ENCODE data around the gene ANKMY2.

DNA sequence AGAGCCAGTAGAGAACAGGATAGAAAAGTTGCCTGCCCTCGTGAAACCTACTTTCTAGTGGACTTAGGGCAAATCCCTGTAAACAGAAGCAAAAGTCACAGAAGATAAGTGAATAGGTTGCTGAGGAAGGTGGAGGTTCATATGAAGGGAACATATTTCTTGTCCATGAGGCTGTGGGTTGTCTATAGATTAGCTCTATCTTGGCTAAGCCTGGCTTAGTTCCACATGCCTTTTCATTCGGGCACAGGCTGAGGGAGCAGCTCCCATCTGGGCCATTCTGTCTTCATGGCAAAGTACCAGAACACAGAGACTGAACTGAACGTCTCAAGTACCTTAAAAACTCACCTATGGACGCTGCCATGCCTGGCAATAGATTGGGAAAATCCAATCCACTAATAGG, 45.7 kb upstream of the ANKMY2 start:
- no peak for TF ChIP-seq TCF7L2 (IDR thresholded peaks at IDR 0.05; ENCODE audit: borderline replicate concordance, low read depth, low read length)
- TF ChIP-seq, protein P1, sequence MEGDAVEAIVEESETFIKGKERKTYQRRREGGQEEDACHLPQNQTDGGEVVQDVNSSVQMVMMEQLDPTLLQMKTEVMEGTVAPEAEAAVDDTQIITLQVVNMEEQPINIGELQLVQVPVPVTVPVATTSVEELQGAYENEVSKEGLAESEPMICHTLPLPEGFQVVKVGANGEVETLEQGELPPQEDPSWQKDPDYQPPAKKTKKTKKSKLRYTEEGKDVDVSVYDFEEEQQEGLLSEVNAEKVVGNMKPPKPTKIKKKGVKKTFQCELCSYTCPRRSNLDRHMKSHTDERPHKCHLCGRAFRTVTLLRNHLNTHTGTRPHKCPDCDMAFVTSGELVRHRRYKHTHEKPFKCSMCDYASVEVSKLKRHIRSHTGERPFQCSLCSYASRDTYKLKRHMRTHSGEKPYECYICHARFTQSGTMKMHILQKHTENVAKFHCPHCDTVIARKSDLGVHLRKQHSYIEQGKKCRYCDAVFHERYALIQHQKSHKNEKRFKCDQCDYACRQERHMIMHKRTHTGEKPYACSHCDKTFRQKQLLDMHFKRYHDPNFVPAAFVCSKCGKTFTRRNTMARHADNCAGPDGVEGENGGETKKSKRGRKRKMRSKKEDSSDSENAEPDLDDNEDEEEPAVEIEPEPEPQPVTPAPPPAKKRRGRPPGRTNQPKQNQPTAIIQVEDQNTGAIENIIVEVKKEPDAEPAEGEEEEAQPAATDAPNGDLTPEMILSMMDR (tag by site-specific recombination; IDR thresholded peaks at IDR 0.05), result no peak
- TF ChIP-seq MYNN (tag by site-specific recombination; IDR thresholded peaks at IDR 0.05; ENCODE audit: borderline replicate concordance), result no peak
- TF ChIP-seq KLF10 (tag by site-specific recombination; IDR thresholded peaks at IDR 0.05), result no peak
- no peak for TF ChIP-seq ZNF354C (tag by site-specific recombination; IDR thresholded peaks at IDR 0.05; ENCODE audit: borderline replicate concordance, low read depth)
- TF ChIP-seq, protein P2, sequence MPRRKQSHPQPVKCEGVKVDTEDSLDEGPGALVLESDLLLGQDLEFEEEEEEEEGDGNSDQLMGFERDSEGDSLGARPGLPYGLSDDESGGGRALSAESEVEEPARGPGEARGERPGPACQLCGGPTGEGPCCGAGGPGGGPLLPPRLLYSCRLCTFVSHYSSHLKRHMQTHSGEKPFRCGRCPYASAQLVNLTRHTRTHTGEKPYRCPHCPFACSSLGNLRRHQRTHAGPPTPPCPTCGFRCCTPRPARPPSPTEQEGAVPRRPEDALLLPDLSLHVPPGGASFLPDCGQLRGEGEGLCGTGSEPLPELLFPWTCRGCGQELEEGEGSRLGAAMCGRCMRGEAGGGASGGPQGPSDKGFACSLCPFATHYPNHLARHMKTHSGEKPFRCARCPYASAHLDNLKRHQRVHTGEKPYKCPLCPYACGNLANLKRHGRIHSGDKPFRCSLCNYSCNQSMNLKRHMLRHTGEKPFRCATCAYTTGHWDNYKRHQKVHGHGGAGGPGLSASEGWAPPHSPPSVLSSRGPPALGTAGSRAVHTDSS (tag by site-specific recombination; IDR thresholded peaks at IDR 0.05), result no peak
- TF ChIP-seq ZNF175 (tag by site-specific recombination; IDR thresholded peaks at IDR 0.05), result no peak
- TF ChIP-seq OVOL3 (tag by site-specific recombination; IDR thresholded peaks at IDR 0.05), result no peak
- TF ChIP-seq, protein P3, sequence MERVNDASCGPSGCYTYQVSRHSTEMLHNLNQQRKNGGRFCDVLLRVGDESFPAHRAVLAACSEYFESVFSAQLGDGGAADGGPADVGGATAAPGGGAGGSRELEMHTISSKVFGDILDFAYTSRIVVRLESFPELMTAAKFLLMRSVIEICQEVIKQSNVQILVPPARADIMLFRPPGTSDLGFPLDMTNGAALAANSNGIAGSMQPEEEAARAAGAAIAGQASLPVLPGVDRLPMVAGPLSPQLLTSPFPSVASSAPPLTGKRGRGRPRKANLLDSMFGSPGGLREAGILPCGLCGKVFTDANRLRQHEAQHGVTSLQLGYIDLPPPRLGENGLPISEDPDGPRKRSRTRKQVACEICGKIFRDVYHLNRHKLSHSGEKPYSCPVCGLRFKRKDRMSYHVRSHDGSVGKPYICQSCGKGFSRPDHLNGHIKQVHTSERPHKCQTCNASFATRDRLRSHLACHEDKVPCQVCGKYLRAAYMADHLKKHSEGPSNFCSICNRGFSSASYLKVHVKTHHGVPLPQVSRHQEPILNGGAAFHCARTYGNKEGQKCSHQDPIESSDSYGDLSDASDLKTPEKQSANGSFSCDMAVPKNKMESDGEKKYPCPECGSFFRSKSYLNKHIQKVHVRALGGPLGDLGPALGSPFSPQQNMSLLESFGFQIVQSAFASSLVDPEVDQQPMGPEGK (tag by site-specific recombination; IDR thresholded peaks at IDR 0.05), result no peak
- no peak for TF ChIP-seq SETDB1 (IDR thresholded peaks at IDR 0.05; ENCODE audit: insufficient read length, low read length)
